Chondrocyte (in vitro differentiated cells): ENCODE results near the gene TFAP2E. TPM values are rescaled to one million over a fixed set of nuclear protein-coding genes. Genes with fewer than 3 reads are reported as not detected.
A peak's percentile ranks its signal among the peaks of the same experiment; 100 is the strongest.

ENCODE experiments used
- DNase-seq: peaks from one replicate; pipeline ENCODE4 v3.0.0; 2021; ENCODE audit warnings: mixed read lengths, low spot score
- H3K27ac Mint-ChIP-seq: one replicate; pipeline ENCODE4 v1.8.0; 2021; ENCODE audit warnings: mild to moderate bottlenecking, moderate library complexity, mixed read lengths; ENCODE audit not compliant: unreplicated experiment
- H3K27me3 Mint-ChIP-seq: 2 replicates; pipeline ENCODE4 v1.8.0; 2021; ENCODE audit warnings: low read depth, mixed read lengths
- H3K36me3 Mint-ChIP-seq: 2 replicates; pipeline ENCODE4 v1.8.0; 2021; ENCODE audit warnings: low read depth, mixed read lengths
- H3K4me1 Mint-ChIP-seq: 2 replicates; pipeline ENCODE4 v1.8.0; 2021; ENCODE audit warnings: low read depth, mild to moderate bottlenecking, mixed read lengths
- H3K4me3 Mint-ChIP-seq: one replicate; pipeline ENCODE4 v1.8.0; 2021; ENCODE audit warnings: mild to moderate bottlenecking, moderate library complexity, mixed read lengths; ENCODE audit not compliant: unreplicated experiment
- H3K9me3 Mint-ChIP-seq: 2 replicates; pipeline ENCODE4 v1.8.0; 2021; ENCODE audit warnings: low read depth, mixed read lengths
- CTCF ChIP-seq: fragments of 200-600 bp; sonication (generic); IDR thresholded peaks from 2 replicates; pipeline ENCODE4 v1.5.0; 2021; ENCODE audit warnings: antibody characterized with exemption, mild to moderate bottlenecking, moderate library complexity
- total RNA-seq: library from RNA; stranded (reverse); gene quantifications from 3 replicates; pipeline ENCODE4 v1.2.1, GENCODE V29; 2021

TFAP2E gene
- total RNA-seq, 1 donor from 2014 or later: 0.97 TPM

- Mint-ChIP-seq H3K4me1 (peaks cover 31% of the 10 kb centered on the region), H3K27me3 (peaks cover 1% of the 10 kb centered on the region), H3K27ac (no peak overlapping the region), H3K9me3 (no peaks in the 10 kb centered on the region), H3K4me3 (no peak overlapping the region), H3K36me3 (peaks cover 15% of the 10 kb centered on the region)
- DNase-seq: no peak
- peak; percentile 87 for TF ChIP-seq CTCF
Observed at GRCh38 chr1:35564037-35564883, 8.9 kb upstream of the TFAP2E start.

DNA sequence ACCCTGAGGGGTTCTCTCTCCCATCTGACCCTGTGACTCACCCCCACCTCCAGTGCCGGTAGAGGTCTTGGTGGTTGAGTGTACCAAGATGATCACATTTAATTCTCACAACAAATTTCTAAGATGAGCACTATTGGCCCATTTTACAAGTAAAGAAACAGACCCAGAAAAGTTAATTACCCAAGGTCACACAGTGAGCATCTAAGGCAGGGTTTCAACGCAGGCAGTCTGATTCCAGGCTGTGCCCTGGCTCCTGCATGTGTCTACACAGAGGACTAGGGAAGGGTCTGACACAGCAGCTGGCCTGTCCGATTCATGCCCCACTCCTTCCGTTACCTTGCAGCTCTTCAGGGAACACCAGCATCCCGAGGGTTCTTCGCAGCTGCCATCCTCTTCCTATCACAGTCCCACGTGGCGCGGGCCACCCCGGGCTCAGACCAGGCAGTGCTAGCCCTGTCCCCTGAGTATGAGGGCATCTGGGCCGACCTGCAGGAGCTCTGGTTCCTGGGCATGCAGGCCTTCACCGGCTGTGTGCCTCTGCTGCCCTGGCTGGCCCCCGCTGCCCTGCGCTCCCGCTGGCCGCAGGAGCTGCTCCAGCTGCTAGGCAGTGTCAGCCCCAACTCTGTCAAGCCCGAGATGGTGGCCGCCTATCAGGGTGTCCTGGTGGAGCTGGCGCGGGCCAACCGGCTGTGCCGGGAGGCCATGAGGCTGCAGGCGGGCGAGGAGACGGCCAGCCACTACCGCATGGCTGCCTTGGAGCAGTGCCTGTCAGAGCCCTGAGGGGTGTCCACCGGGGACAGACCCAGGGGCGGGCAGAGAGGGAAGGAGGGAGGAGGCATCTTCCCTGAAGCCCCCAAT, 8.0 kb upstream of the TFAP2E start:
- TF ChIP-seq CTCF: peak; percentile 68

DNA sequence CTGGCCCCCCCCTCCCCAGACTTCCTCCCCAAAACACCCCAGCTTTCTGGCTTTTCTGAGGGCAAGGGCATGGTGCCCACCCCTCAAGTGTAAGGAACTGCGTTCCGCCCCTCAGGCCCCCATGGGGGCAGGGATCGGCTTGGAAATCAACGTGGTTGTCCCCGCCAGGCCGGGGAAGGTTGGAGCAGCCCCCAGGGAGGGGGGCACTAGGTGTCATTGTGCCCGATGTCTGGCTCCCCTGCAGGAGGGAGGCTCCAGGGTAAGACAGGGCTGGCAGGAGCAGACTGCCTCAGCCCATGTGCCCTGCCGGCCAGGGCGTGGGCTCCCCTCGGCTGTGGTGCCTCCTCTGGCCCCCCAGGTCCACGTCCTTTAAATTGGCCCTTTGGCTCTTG, 7.4 kb upstream of the TFAP2E start:
- Mint-ChIP-seq H3K27ac (no peak overlapping the region), H3K36me3 (peaks cover 15% of the 10 kb centered on the region), H3K27me3 (peaks cover 8% of the 10 kb centered on the region), H3K4me1 (peaks cover 23% of the 10 kb centered on the region), H3K9me3 (no peaks in the 10 kb centered on the region), H3K4me3 (no peak overlapping the region)
- no peak for DNase-seq
- TF ChIP-seq CTCF: no peak

More for the DNA sequence above, 8.0 kb upstream of the TFAP2E start:
- Mint-ChIP-seq H3K27ac (no peak overlapping the region), H3K9me3 (no peaks in the 10 kb centered on the region), H3K4me1 (peaks cover 23% of the 10 kb centered on the region), H3K27me3 (peaks cover 2% of the 10 kb centered on the region), H3K4me3 (no peak overlapping the region), H3K36me3 (peaks cover 15% of the 10 kb centered on the region)
- no peak for DNase-seq

DNA sequence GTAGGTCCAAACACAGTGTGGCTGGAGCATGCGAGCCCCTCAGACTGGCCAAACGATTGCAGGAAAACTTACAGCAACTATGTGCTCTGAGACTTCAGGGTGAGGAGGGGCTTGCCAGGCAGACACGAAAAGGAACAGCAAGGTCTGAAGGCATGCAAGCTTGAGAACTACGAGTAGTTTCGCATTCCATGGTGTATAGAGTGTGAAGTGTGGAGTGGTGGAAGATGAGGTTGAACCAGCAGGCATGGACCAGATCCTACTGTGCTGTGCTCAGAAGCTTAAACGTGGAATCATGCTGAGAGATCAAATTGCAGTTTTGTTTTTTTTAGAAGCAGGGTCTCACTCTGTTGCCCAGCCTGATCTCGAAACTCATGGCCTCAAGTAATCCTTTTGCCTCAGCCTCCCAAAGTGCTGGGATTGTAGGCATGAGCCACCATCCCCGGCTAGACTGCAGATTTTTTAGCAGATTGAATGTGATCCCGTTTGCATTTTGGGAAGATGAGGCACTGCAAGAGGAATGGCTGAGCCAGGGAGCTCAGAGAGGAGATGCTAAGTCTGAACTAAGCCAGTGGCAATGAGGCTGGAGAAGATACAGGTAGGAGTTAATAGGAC, 5.1 kb upstream of the TFAP2E start:
- TF ChIP-seq CTCF: no peak
- DNase-seq: peak; percentile 34
- Mint-ChIP-seq H3K27me3 (peaks cover 22% of the 10 kb centered on the region), H3K9me3 (no peaks in the 10 kb centered on the region), H3K4me1 (peaks cover 23% of the 10 kb centered on the region), H3K36me3 (peaks cover 9% of the 10 kb centered on the region), H3K4me3 (no peak overlapping the region), H3K27ac (no peak overlapping the region)

DNA sequence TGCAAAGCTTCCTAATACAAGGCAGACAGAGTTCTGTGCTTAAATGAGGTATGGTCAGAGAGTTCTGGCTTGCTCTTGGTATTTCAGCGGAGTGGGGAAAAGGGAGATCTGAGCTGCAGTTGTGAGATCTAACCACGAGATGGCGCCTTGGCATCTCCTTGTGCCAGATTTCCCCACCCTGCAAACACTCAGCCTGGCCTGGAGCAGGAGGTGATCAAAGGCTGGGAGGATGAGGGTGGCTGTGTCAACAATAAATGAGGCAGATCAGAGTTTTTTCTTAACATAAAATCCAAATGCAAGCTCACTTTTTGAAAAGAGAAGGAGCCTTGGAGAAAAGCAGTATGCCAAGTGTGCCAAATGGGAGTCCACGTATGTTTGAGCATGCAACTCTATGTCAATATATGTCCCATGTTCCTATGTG, 4.1 kb upstream of the TFAP2E start:
- DNase-seq: no peak
- Mint-ChIP-seq H3K4me1 (peaks cover 24% of the 10 kb centered on the region), H3K9me3 (no peaks in the 10 kb centered on the region), H3K36me3 (peaks cover 9% of the 10 kb centered on the region), H3K27me3 (peaks cover 22% of the 10 kb centered on the region), H3K27ac (no peak overlapping the region), H3K4me3 (no peak overlapping the region)
- TF ChIP-seq CTCF: peak; percentile 90
